Liver (tissue), 3 donors: ENCODE results near the gene NR2C1.

ENCODE experiments used
- CTCF ChIP-seq: fragments of 150-350 bp; IDR thresholded peaks from 2 replicates; pipeline ENCODE4 v1.5.1; 2017; ENCODE audit warnings: improper control_type of control experiment, low read depth, low read length; ENCODE audit not compliant: missing input control
- HNF4G ChIP-seq: IDR thresholded peaks from 2 replicates; pipeline ENCODE4 v1.6.1; 2016; ENCODE audit warnings: antibody characterized with exemption
- JUND ChIP-seq, 2 donors: IDR thresholded peaks; 2 replicates each; pipeline ENCODE4 v1.6.1; 2016; ENCODE audit warnings: antibody characterized with exemption in 2 of 2
- TAF1 ChIP-seq: conservative IDR thresholded peaks from 2 replicates; pipeline ENCODE4 v1.6.1; 2016; ENCODE audit warnings: antibody characterized with exemption, mild to moderate bottlenecking
- TF ChIP-seq, protein P1 (sequence below): IDR thresholded peaks from 2 replicates; pipeline ENCODE4 v1.6.1; 2016; ENCODE audit warnings: antibody characterized with exemption, mild to moderate bottlenecking
- donor health status: healthy.
- donor health status: healthy.

DNA sequence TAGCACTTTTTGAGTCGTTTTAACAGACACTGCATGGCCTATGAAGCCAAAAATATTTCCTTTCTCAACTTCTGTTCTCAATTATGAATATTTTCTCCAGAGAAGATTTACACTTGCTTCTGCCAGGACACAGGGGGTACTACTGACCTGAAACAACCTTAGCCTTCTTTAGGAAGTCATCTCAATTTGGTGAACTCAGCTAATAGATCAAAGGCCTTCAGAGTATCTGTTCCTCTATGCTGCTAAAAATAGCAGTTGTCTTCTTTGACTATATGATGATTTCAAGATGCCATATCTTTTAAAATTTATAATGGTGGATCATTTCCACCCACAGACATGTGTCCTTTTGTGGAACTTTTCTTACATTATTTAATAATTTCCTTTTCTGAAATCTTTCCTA lies 55.9 kb downstream of the NR2C1 start:
- TF ChIP-seq CTCF (no peak), HNF4G (no peak), TAF1 (no peak), JUND (IDR thresholded peaks at IDR 0.05) (no peak)
- TF ChIP-seq, protein P1, sequence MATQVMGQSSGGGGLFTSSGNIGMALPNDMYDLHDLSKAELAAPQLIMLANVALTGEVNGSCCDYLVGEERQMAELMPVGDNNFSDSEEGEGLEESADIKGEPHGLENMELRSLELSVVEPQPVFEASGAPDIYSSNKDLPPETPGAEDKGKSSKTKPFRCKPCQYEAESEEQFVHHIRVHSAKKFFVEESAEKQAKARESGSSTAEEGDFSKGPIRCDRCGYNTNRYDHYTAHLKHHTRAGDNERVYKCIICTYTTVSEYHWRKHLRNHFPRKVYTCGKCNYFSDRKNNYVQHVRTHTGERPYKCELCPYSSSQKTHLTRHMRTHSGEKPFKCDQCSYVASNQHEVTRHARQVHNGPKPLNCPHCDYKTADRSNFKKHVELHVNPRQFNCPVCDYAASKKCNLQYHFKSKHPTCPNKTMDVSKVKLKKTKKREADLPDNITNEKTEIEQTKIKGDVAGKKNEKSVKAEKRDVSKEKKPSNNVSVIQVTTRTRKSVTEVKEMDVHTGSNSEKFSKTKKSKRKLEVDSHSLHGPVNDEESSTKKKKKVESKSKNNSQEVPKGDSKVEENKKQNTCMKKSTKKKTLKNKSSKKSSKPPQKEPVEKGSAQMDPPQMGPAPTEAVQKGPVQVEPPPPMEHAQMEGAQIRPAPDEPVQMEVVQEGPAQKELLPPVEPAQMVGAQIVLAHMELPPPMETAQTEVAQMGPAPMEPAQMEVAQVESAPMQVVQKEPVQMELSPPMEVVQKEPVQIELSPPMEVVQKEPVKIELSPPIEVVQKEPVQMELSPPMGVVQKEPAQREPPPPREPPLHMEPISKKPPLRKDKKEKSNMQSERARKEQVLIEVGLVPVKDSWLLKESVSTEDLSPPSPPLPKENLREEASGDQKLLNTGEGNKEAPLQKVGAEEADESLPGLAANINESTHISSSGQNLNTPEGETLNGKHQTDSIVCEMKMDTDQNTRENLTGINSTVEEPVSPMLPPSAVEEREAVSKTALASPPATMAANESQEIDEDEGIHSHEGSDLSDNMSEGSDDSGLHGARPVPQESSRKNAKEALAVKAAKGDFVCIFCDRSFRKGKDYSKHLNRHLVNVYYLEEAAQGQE = no peak
